HG03103 (cell line): ENCODE measurements around the gene AMMECR1.

Experiments
- ATAC-seq: cut with Tn5 transposase; IDR thresholded peaks from one replicate; pipeline ENCODE4 v1.9.1; 2021; ENCODE audit warnings: low read depth; ENCODE audit not compliant: unreplicated experiment

Gene AMMECR1

GRCh38 chrX:110215411-110215810 lies 102.5 kb downstream of the AMMECR1 start:
- no peak for ATAC-seq

- ATAC-seq: no peak
Observed at GRCh38 chrX:110214684-110215083, 103.2 kb downstream of the AMMECR1 start.

DNA sequence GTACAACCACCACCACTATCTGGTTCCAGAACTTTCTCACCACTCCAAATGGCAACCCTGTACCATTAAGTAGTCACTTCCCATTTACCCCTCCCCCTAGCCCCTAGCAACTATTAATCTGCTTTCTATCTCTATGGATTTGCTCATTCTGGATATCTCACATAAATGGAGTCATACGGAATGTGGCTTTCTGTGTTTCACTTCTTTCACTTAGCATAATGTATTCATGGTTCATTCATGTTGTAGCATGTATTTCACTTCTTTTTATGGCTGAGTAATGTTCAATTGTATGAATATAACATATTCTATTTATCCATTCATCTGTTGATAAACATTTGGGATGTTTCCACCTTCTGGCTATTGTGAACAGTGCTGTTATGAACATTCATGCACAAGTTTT lies 104.7 kb downstream of the AMMECR1 start:
- no peak for ATAC-seq

DNA sequence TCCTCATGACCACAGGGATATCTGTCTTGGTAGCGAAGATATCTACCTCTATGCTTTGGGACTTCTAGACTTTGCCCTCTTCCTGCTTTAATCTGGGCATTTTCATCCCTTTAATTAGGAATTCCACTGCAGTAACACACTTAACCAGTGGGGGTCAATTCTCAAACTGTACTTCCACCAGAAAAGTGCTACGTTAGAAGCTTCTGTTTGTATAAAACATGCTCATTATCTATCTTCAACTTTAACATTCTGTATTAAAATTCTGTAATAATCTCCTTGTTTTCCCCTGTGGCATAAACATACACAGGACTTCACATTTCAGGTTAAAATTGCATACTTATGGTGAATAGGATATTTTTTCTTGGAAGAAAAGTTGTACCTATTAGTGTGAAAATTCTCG lies 105.6 kb downstream of the AMMECR1 start:
- ATAC-seq: no peak

DNA sequence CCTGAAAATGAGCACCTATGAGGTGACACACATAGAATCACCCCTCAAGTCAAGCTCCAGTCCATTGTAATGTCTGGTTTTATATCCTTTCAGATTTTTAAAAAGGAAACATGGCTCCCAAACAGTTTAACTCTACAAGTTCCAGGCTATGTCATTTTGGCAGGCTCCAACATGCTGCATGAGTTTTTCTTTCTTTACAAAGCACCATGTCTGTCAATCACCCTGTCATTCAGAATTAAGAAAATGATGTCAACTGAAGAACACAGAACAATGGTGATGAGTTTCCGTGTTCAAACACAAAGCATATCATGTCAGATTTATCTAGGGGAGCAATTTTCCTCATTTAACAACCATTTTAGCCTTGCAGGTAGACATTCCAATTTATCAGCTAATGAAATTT lies 106.5 kb downstream of the AMMECR1 start:
- no peak for ATAC-seq

DNA sequence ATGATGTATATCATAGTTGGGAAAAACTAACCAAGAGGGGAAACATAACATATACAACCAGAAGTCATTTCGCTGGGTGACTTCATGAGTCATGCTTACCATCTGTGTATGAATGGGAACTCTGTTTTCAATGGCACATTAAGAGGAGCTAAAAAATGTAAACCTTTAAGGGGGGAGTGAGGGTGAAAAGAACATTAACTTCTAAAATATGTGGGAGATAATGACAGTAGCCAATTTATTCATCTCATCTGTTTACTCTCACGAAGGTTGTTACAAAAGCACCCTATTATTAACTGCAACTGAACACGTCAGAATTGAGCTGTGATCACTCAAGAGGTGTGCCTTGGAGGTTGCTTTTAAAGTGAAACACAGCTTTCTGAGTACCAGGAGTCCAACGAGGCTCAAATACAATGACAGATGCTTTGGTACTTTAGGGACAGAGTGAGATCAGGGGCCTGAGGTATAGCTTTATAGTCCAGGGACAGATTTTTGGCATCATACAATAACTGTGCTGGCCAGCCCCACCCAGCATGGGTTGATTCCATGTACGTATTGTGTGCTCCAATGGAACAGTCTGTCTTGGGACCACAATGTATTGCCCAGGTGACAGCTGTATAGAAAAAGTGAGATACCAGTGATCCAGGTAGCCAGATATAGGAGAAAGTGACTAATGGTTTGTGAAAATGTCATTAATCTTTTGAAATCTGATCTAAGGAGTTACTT lies 107.3 kb downstream of the AMMECR1 start:
- ATAC-seq: no peak

GRCh38 chrX:110208092-110208491 lies 109.8 kb downstream of the AMMECR1 start:
- ATAC-seq: no peak

GRCh38 chrX:110204986-110205385 lies 112.9 kb downstream of the AMMECR1 start:
- no peak for ATAC-seq

GRCh38 chrX:110201799-110202198 lies 116.1 kb downstream of the AMMECR1 start:
- no peak for ATAC-seq

GRCh38 chrX:110194977-110195376 lies 122.9 kb downstream of the AMMECR1 start:
- ATAC-seq: no peak

DNA sequence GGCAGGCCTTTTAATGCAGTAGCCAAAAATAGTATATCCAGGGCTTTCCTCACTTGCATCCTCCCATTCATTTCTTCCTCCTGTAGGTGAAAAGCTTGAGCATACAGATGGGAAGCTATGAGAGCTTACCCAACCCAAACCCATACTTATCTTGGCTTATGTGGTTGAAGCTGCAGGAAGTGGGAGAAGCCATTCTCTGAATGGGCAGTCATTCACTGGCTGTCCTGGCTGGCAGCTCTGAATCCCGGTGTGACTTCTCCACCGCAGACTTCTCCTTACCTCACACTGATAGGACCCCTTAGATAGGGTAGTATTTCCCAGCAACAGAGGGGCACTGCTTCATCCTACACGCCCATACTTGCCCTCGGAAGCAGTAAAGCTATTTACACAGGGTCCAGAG lies 125.4 kb downstream of the AMMECR1 start:
- no peak for ATAC-seq

GRCh38 chrX:110188701-110189558 lies 129.0 kb downstream of the AMMECR1 start:
- ATAC-seq: no peak

DNA sequence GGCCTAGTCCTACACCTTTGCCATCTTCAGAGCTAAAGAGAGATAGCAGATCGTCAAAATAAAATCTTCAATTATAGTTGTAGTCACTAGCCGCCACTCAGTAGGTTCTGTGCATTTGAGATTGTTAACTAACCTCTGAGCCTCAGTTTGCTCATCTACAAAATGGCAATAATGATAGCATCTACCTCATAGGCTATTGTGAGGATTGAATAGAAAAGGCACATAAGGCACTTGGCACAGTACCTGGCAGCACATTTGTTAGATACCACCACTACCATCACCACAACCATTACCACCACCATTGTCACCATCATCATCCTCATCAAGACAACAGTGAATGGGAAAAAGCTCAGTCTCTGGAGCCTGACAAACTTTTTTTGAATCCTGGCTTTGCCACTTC lies 134.6 kb downstream of the AMMECR1 start:
- no peak for ATAC-seq

DNA sequence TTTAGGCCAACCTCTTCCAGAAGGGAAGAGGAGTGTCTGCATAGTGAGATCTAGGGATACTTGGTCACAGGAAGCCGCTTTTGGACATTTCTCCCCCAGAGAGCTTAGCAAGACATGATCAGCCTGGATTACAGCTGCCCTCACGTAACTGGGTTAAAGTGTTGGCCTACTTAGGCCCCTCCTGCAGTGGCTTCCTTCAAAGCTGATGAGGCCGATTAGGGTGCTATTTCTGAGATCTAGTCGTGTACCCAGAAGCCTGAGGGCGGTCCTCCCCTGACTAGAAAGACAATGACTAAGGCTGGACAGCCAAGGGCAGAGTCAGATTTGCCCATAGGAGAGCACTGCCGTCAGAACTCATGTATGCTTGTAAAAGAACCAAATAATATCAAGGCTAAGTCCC lies 135.0 kb downstream of the AMMECR1 start:
- no peak for ATAC-seq

GRCh38 chrX:110182362-110182761 lies 135.5 kb downstream of the AMMECR1 start:
- ATAC-seq: no peak

- no peak for ATAC-seq
Observed at GRCh38 chrX:110181459-110182137, 136.3 kb downstream of the AMMECR1 start.

DNA sequence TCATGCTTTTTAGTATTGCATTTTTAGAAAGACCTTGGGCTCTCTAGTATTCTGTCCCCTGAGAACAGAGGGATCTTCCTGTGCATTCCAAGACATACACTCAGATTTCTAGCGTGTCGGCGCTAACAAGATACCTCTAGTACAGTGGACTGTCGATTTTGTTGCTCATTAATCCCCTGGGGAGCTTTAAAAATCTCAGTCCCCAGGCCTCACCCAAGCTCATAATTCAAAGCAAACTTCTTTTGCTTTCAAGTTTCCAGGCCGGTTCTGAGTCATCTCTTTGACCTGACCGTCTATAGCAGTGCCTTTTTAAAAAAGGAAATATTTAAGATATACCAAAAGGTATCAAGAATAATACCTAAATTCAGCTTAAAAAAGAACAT lies 137.0 kb downstream of the AMMECR1 start:
- ATAC-seq: peak; percentile 82

DNA sequence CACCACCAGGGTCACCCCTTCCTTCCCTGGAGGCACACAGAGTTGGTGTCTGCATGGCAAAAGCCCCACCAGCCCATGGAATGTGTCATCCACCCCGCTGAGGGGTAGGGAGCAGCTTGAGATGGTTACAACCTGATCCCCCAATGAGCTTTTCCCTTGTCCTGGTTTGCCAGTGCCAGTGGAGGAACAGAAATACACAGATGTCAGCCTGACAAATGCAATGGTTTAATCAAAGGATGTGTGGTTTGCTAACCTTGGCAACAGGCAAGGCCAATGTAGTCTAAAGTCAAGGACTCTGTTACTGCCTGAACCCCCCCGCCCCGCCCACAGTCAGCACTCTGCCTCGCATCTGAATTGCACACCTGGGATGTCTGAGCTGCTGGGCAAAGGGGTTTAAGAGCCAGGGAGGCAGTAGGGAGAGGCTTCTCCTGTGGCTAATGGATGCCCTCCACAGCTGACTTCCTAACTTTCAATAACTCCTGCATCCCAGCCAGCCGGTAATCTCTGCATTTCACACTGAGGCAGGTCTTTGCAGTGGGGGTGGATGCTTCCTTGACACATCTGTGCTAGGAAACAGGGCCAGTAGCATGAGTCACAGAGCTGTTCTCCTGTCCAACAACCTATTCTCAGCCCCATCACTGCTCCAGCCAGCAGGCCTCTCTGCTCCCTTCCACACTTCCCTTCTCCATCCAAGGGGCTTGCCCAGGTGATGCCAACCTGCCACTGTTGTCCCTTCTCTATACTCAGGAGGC lies 137.5 kb downstream of the AMMECR1 start:
- ATAC-seq: peak; percentile 27

- no peak for ATAC-seq
Observed at GRCh38 chrX:110178179-110178865, 139.6 kb downstream of the AMMECR1 start.

DNA sequence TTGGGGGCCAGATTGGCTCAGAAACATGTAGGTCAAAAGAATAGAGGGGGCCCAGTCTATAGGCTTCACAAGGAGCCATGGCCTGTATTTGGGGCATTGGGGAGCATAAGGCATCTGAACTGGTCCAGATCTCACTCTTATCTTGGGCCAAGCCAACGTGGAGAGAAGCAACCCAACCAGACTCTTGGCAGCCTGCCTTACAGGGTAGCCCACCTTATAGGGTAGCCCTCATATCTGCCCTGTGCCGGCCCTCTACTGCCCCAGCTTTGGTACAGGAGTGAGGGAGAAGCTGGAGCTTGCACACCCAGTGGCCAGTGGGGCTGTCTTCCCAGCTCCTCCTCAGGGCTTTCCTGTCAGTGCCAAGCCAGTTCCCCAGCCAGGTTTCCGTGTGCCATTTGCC lies 142.2 kb downstream of the AMMECR1 start:
- no peak for ATAC-seq
